NCI-H1092 (cell line): Measurements from ENCODE around the gene ANKFN1.
"Not testable (repeated sequence)": the region's sequence is repeated elsewhere in the genome, so short reads cannot be mapped to it uniquely, and the experiment has no call there.

Source experiments
- DNase-seq: peaks from one replicate; lab custom pipeline; 2025; lab: John Stamatoyannopoulos, UW

ANKFN1 gene

GRCh38 chr17:56351675-56352074 is 198.4 kb downstream of the ANKFN1 start:
- DNase-seq: no peak

DNA sequence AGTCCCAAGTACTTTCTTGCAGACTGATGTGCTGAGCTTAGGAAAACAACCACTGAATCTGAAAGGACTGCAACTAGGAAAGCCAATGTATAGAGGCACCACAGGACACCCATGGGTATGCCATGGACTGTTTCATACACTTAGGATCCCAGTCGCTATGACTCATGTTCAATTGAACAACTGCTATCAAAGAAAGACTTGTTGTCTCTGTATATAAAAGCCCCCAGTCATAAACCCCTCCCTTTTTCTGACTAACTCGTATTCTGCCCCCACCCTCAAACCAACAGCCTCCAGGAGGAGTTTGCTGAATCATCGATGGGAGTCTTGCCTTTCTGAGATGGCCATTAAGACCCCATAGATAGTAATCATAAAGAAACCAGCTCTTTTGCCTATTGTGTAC is 205.4 kb downstream of the ANKFN1 start:
- DNase-seq: no peak

DNA sequence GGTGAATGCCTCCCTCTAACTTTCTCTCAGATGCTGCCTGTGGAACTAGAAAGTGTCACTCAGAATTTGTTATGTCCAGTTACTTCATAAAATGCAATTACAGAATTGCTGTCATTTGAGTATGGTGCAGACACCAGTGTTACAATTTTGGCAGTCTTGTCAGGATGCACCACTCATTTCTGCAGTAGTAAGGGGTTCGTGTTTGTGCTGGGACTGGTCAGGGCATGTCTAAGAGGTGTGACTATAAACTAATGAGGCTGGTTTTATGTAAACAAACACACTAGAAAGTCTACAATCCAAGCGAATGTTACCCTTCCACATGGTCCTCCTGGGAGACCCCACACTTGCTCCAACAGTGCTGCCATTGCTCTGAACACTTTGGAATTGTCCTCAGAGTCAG is 206.2 kb downstream of the ANKFN1 start:
- no peak for DNase-seq

DNA sequence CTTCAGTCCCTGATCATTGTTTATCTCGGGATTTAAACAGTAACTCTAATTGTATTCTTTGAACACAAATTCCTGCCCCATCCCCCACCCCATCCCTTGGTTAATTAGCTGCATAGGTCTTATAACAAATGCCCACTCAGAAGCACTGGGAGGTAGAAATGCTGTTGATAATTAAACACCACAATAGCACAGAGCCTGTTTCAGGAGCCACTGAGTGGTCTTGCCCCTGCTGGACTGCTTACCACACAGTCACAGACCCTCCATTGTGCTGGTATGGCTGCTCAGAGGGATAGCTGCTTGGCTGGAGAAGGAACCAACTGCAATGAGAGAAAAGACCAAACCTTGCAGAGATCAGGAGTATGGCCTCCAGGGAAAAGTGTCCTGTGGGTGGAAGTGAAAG is 214.1 kb downstream of the ANKFN1 start:
- no peak for DNase-seq

DNA sequence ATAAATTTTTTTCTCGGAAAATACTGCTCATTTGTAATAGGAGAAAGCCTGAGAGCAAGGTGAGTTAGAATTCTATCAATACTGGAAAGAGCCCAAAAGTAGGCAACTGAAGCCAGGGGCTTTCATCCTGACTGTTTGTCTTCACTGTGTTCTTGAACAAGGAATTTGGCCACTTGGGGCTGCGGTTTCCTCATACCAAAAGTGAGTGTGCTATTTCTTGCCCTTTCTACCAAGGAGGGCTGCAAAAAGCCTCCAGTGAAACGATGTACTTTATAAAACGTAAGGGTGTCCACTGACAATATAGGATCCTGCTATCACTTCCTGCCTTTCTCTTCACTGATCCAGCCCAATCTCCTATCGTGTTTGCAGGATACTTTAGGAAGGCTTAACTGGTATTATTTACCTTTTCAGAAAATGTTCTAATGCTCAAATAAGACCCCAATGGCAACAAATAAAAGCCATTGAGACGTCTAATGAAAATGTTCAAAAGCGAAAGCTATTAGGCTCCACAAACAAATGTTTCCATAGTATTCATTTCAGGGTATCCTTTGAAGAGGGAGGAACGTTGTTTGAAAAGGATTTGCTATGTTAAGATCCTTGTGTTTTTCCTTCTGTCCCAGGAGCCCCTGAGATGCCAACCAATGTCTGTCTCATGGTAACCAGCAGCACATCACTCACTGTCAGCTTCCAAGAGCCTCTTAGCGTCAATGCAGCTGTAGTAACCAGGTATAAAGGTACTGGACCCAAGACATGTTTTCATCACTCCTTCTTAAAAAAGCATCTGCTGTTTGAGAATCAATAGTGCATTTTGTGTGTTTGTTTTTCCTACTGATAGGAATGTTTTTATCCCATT is 220.9 kb downstream of the ANKFN1 start:
- no peak for DNase-seq

DNA sequence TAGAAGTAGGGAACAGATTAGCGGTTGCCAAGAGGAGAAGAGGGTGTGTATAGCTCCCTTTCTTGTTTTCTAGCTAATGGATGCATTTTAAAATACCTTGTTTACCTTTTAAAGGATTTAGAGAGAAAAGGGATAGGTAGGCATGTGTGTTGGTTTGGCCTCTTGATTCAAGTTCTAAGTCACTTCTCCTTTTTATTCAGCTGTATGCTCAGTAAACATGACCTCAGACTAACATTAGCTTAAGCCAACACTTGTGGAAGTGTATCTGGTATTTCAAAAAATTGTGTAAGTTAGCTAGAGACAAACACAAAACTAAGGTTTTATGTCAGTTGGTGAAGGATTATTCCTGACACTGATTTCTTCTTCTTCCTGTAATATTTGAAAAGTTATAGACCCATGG is 236.1 kb downstream of the ANKFN1 start:
- no peak for DNase-seq

- DNase-seq: no peak
Observed at GRCh38 chr17:56392321-56392720, 239.0 kb downstream of the ANKFN1 start.

- no peak for DNase-seq
Observed at GRCh38 chr17:56393156-56393555, 239.9 kb downstream of the ANKFN1 start.

GRCh38 chr17:56395787-56396186 is 242.5 kb downstream of the ANKFN1 start:
- DNase-seq: no peak

GRCh38 chr17:56407086-56407485 is 253.8 kb downstream of the ANKFN1 start:
- no peak for DNase-seq

- DNase-seq: not testable (repeated sequence)
Observed at GRCh38 chr17:56412356-56412755, 259.1 kb downstream of the ANKFN1 start.

- no peak for DNase-seq
Observed at GRCh38 chr17:56416682-56417351, 263.5 kb downstream of the ANKFN1 start.

DNA sequence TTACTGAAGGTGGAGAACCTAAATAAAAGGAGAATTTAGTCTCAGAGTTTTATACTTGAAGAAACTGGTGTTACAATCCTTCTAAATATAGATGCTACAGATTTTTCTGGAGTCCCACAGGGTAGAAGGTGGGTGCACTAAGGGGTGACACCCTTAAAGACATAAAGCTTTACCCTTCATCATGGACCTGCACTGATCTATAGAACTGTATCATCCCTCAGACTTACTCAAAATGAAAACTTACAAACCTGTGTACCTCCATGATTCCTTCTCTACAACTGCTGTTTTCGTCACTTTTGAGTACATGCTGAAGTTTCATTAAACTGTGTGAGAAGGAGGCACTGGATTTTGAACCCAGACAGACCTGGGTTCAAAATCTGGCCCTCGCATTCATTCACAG is 270.7 kb downstream of the ANKFN1 start:
- DNase-seq: no peak

DNA sequence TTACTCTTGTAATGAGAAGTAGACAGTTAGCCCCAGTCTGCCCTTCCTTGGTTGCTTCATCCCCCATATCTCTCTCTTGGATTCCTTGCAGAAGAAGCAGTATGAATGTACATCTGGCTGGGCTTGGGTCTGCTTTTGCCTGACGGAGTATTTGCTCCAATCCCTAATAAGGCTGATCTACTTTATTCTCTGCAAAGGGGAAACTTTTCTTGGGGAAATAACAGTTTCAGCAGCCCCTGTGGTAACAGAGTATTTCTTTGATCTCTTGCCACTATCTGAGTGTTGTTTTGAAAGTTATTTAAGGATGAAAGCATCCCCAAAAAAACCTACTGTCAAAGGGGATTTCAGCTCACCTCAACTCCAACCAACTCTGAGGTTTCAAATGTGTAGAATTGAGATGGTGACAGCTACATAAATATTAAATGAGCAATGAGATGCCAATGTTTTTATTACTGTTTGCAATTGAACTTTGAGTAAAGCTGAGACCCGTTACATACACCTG is 271.3 kb downstream of the ANKFN1 start:
- DNase-seq: no peak

DNA sequence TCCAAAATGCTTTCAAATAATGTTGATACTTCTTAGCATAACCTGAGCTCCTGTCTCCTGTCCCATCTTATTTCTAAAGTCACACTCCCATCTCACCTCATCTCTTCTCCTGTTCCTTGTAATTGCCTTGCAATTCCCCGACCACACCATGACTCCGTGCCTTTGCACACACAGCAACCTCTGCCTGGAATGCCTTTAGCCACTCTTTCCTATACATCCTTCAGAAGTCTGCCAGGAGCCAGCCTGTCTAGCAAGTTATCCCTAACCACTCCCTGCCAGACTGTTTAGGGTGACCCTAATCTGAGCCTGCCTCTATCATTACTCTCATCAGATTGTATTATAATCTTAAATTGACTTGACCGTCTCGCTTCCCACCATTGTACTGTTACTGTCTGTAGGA is 272.2 kb downstream of the ANKFN1 start:
- DNase-seq: no peak

- no peak for DNase-seq
Observed at GRCh38 chr17:56426901-56427300, 273.6 kb downstream of the ANKFN1 start.

DNA sequence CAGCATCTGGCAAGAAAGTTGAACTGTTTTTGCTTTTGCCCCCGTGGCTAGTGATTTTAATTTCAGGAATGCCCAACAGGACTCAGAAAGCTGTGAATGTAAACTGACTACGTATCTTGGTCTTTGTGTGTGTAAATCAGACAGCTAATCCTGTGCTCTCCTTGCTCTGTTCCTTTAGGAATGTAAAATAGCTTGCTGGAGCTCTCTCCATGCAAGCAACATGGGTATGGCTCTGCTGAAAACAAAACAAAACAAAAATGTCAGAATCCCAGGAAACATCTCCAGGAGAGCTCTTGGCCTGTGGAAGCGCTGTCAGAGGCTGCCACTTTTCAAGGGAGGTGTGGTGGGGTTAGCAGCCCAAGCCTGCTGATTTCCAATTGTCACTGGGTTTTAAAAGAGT is 278.5 kb downstream of the ANKFN1 start:
- no peak for DNase-seq

DNA sequence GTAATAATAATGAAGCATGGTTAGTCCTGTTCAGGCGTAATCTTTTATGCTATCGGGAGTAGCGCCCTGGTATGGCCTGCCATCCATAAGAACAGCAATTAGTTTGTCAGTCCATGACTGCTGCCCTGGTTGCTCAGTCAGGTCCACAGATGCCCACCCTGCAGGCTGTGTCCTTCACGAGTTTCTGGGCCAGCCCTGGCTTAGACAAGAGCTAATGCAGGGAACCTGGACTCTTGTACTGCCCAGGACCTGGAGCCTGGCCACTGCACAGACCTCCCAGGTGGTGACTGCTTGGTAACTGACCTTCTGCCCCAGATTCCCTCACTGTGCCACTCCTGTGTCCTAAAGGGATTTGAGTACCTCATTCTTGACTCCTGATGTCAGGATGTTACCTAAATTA is 279.2 kb downstream of the ANKFN1 start:
- no peak for DNase-seq

- no peak for DNase-seq
Observed at GRCh38 chr17:56434610-56435009, 281.3 kb downstream of the ANKFN1 start.

GRCh38 chr17:56436142-56436541 is 282.9 kb downstream of the ANKFN1 start:
- DNase-seq: no peak

DNA sequence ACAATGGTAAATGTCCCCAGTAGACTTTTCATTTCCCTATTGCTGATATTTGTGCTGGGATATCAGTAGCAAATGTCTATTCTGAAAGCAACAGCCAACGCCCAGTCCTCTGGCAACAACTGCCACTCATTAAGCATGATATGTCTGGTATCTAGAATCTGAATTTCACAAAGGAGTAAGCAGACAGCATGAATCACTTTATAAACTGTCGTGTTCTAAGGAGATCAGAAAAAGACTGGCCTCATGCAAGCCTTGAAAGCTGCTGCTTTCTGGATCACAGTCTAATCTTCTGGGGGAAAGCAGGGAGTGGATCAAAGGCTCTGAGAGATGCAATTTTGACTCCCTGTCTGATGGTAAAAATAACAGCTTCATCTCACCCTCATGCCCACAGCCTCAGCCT is 287.1 kb downstream of the ANKFN1 start:
- no peak for DNase-seq

- DNase-seq: no peak
Observed at GRCh38 chr17:56441308-56441707, 288.0 kb downstream of the ANKFN1 start.

- no peak for DNase-seq
Observed at GRCh38 chr17:56445692-56446411, 292.6 kb downstream of the ANKFN1 start.
